Measurements from ENCODE around the gene FAM187B.

GRCh38 chr19:35209646-35210045 lies 18.9 kb downstream of the FAM187B start:
- TF ChIP-seq CTCF (IDR thresholded peaks at IDR 0.05) (no peak), EZH2 (IDR thresholded peaks at IDR 0.05) (no peak)

All from neural progenitor cell (in vitro differentiated cells).